IPS-20b (cell line): ENCODE results near the gene AK2.

Experiments used
- H3K27ac ChIP-seq: one replicate; pipeline ENCODE4 v1.5.1; 2013; ENCODE audit warnings: low read length
- H3K27me3 ChIP-seq: 2 replicates; pipeline ENCODE4 v1.6.1; 2013; ENCODE audit warnings: mild to moderate bottlenecking, low read length, inconsistent platforms; ENCODE audit not compliant: insufficient read depth
- H3K36me3 ChIP-seq: 2 replicates; pipeline ENCODE4 v1.6.1; 2013; ENCODE audit warnings: low read depth, mild to moderate bottlenecking, inconsistent platforms, low read length, moderate library complexity; ENCODE audit not compliant: insufficient read depth
- H3K4me1 ChIP-seq: 2 replicates; pipeline ENCODE4 v1.6.1; 2013; ENCODE audit warnings: mild to moderate bottlenecking, control low read depth, inconsistent platforms, low read length, moderate library complexity; ENCODE audit not compliant: insufficient read depth
- H3K4me3 ChIP-seq: 2 replicates; pipeline ENCODE4 v1.5.1; 2013; ENCODE audit warnings: mild to moderate bottlenecking, low read length, inconsistent platforms
- H3K9ac ChIP-seq: 2 replicates; pipeline ENCODE4 v1.6.1; 2013; ENCODE audit warnings: low read depth, mild to moderate bottlenecking, inconsistent platforms, low read length, moderate library complexity
- H3K9me3 ChIP-seq: 2 replicates; pipeline ENCODE4 v1.6.1; 2013; ENCODE audit warnings: mild to moderate bottlenecking, low read depth, low read length, inconsistent platforms; ENCODE audit not compliant: insufficient read depth

The AK2 gene

GRCh38 chr1:32991819-32992488, 44.7 kb downstream of the AK2 start:
- H3K27ac ChIP-seq, result no peak overlapping the region
- peaks cover 11% of the 10 kb centered on the region; the same call in 1 of the 2 replicates for H3K4me1 ChIP-seq

GRCh38 chr1:32991386-32991785, 45.3 kb downstream of the AK2 start:
- H3K27ac ChIP-seq, result no peak overlapping the region
- H3K27me3 ChIP-seq, result no peaks in the 10 kb centered on the region
- no peaks in the 10 kb centered on the region for H3K36me3 ChIP-seq
- H3K9ac ChIP-seq, result no peak overlapping the region
- H3K4me1 ChIP-seq, result peaks cover 11% of the 10 kb centered on the region; the same call in 1 of the 2 replicates
- no peak overlapping the region for H3K4me3 ChIP-seq
- H3K9me3 ChIP-seq, result no peaks in the 10 kb centered on the region

More at GRCh38 chr1:32991819-32992488, 44.7 kb downstream of the AK2 start:
- H3K27me3 ChIP-seq, result no peaks in the 10 kb centered on the region
- no peaks in the 10 kb centered on the region for H3K9me3 ChIP-seq
- H3K36me3 ChIP-seq, result no peaks in the 10 kb centered on the region
- no peak overlapping the region for H3K9ac ChIP-seq
- H3K4me3 ChIP-seq, result no peak overlapping the region

- Histone ChIP-seq H3K4me3 (no peak overlapping the region), H3K9me3 (no peaks in the 10 kb centered on the region), H3K27me3 (no peaks in the 10 kb centered on the region), H3K27ac (no peak overlapping the region), H3K4me1 (peaks cover 11% of the 10 kb centered on the region; the same call in 1 of the 2 replicates), H3K9ac (no peak overlapping the region), H3K36me3 (no peaks in the 10 kb centered on the region)
Measured at GRCh38 chr1:32990887-32991286, 45.8 kb downstream of the AK2 start.

GRCh38 chr1:32989160-32990050, 47.3 kb downstream of the AK2 start:
- Histone ChIP-seq H3K27me3 (no peaks in the 10 kb centered on the region), H3K27ac (no peak overlapping the region), H3K9ac (no peak overlapping the region), H3K4me3 (no peak overlapping the region), H3K9me3 (no peaks in the 10 kb centered on the region), H3K36me3 (no peaks in the 10 kb centered on the region), H3K4me1 (peaks cover 17% of the 10 kb centered on the region; the same call in 1 of the 2 replicates)

DNA sequence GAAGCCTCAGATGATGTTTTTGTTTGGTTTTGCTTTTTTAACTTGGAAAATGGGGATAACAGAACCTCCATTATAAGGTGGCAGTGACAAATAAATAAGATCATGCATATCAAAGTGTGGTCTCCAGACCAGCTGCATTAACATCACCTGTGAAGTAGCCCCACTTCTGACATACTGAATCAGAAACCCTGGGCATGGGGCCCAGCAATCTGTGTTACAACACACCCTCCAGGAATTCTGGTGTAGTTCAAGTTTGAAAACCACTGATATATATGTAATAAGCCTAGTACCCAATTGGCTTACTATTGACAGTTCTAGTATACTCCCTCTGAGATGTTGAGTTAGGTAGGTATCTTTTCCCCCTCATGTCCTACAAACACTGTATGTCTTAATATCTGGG, 48.0 kb downstream of the AK2 start:
- no peak overlapping the region for H3K9ac ChIP-seq
- peaks cover 21% of the 10 kb centered on the region; the same call in 1 of the 2 replicates for H3K4me1 ChIP-seq
- H3K36me3 ChIP-seq, result no peaks in the 10 kb centered on the region
- no peak overlapping the region for H3K4me3 ChIP-seq
- H3K27ac ChIP-seq, result no peak overlapping the region
- no peaks in the 10 kb centered on the region for H3K27me3 ChIP-seq
- H3K9me3 ChIP-seq, result no peaks in the 10 kb centered on the region

DNA sequence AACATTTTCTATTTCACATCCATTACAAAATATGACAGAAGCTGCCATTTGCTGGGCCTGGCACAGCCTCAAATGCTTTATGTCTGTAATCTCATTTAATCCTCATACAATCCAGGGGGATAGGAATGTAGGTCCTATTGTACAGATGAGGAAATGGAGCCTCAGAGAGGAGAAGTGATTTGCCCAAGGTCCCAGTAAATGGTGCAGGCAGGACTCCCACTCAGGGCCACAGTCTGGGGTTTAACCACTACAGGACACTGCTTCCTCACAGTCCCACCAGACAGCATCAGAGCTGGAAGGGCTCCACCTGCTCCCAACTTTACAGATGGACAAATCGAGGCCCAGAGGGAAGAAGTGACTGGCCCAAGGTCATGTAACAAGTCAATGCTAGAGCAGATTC, 51.5 kb downstream of the AK2 start:
- Histone ChIP-seq H3K9ac (no peak overlapping the region), H3K4me1 (peaks cover 29% of the 10 kb centered on the region)

GRCh38 chr1:32984455-32985171, 52.1 kb downstream of the AK2 start:
- Histone ChIP-seq H3K4me1 (peaks cover 28% of the 10 kb centered on the region), H3K27me3 (peaks cover 6% of the 10 kb centered on the region; the same call in 1 of the 2 replicates), H3K27ac (no peak overlapping the region), H3K9me3 (no peaks in the 10 kb centered on the region), H3K4me3 (no peak overlapping the region), H3K36me3 (no peaks in the 10 kb centered on the region), H3K9ac (no peak overlapping the region)

More for the DNA sequence above, 51.5 kb downstream of the AK2 start:
- no peak overlapping the region for H3K27ac ChIP-seq
- no peaks in the 10 kb centered on the region for H3K36me3 ChIP-seq
- H3K27me3 ChIP-seq, result no peaks in the 10 kb centered on the region
- no peaks in the 10 kb centered on the region for H3K9me3 ChIP-seq
- no peak overlapping the region for H3K4me3 ChIP-seq

GRCh38 chr1:32984090-32984454, 52.6 kb downstream of the AK2 start:
- Histone ChIP-seq H3K4me1 (peaks cover 24% of the 10 kb centered on the region), H3K36me3 (no peaks in the 10 kb centered on the region), H3K9me3 (no peaks in the 10 kb centered on the region), H3K4me3 (no peak overlapping the region), H3K27ac (no peak overlapping the region), H3K27me3 (peaks cover 6% of the 10 kb centered on the region; the same call in 1 of the 2 replicates), H3K9ac (no peak overlapping the region)

DNA sequence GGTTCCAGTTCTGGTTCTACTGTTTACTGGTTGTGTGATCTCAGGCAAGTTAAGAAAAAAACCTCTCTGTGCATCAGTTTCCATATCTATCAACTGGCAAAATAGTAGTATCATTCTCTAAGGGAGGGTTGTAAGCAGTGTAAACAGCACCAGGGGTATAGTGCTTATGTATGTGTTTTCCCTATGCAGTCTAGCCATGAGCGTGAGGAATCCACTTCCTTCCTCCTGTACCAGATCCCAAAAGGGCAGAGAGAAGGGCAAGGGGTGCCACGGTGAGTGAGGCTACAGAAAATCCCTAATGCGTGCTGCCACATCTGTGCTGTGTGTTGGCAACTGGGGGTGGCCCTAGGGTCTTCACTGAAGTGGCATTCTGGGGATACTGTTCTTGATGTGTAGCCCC, 53.7 kb downstream of the AK2 start:
- Histone ChIP-seq H3K36me3 (no peaks in the 10 kb centered on the region), H3K9ac (no peak overlapping the region), H3K27me3 (peaks cover 6% of the 10 kb centered on the region; the same call in 1 of the 2 replicates), H3K4me1 (peaks cover 22% of the 10 kb centered on the region), H3K4me3 (no peak overlapping the region), H3K27ac (no peak overlapping the region), H3K9me3 (no peaks in the 10 kb centered on the region)

DNA sequence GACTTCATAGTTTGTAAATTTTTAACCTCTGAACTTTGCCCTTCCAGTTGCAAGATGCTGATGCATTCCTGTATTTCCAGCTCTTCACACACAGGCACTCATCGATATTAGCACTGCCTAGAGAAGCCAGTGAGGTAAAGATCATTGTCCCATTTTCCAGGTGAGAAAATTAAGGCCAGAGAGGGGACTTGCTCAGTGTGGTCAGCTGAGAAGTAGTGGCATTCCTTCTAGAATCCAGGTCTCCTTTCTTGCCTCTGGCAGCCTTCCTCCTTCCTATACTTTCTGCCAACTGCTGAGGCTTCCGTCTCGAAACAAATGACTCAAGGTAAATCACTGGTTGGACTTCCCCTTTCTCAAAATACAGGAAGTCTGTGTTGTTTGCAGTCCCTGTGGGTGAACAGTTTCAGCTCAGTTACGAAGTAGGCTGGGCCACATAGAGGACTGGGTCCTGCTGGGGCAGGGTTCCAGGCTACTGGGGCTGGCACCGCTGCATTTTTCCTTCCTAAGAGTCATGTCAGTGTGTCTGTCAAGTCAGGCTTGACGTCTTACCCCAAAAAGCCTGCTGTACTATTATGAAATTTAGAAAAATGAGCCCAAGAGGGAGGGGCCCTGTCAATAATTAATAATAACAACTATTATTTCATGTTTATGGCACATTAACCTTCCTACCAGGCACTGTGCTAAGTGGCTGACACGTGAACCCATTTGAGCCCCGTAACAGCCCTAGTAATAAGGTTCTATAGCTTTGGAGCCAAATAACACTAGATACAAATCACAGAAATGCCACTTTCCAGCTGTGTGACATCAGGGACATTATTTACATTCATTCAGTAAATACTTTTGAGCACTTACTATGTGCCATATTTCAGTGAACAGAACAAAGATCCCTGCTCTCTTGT, 55.4 kb downstream of the AK2 start:
- Histone ChIP-seq H3K9ac (no peak overlapping the region), H3K4me1 (peaks cover 22% of the 10 kb centered on the region)

GRCh38 chr1:32980080-32980479, 56.6 kb downstream of the AK2 start:
- Histone ChIP-seq H3K4me3 (no peak overlapping the region), H3K9me3 (no peaks in the 10 kb centered on the region), H3K4me1 (peaks cover 22% of the 10 kb centered on the region), H3K36me3 (no peaks in the 10 kb centered on the region), H3K27me3 (peaks cover 6% of the 10 kb centered on the region; the same call in 1 of the 2 replicates), H3K27ac (no peak overlapping the region), H3K9ac (no peak overlapping the region)

More for the DNA sequence above, 55.4 kb downstream of the AK2 start:
- Histone ChIP-seq H3K27me3 (peaks cover 6% of the 10 kb centered on the region; the same call in 1 of the 2 replicates), H3K27ac (no peak overlapping the region), H3K9me3 (no peaks in the 10 kb centered on the region), H3K4me3 (peak overlapping the region; percentile 2; the same call in 1 of the 2 replicates), H3K36me3 (no peaks in the 10 kb centered on the region)
